ENCODE results near the gene GCNT1. TPM values are rescaled to one million over a fixed set of nuclear protein-coding genes. Genes with fewer than 3 reads are reported as not detected.

The GCNT1 gene
- total RNA-seq, 1 donor from 2014 or later = 33.7 TPM

- H3K4me3 Mint-ChIP-seq (ENCODE audit: unreplicated experiment) = no peak overlapping the region
- no peaks in the 10 kb centered on the region for H3K27me3 Mint-ChIP-seq (ENCODE audit: unreplicated experiment)
- H3K27ac Mint-ChIP-seq (ENCODE audit: unreplicated experiment) = no peak overlapping the region
- no peaks in the 10 kb centered on the region for H3K9me3 Mint-ChIP-seq (ENCODE audit: unreplicated experiment)
- H3K4me1 Mint-ChIP-seq (ENCODE audit: unreplicated experiment) = no peaks in the 10 kb centered on the region
- no peak for TF ChIP-seq CTCF (IDR thresholded peaks at IDR 0.05; ENCODE audit: unreplicated experiment)
- DNase-seq (ENCODE audit: low spot score) = no peak
- H3K36me3 Mint-ChIP-seq (ENCODE audit: low read depth, unreplicated experiment) = no peaks in the 10 kb centered on the region
Observed at GRCh38 chr9:76552751-76553455, 93.9 kb downstream of the GCNT1 start.

DNA sequence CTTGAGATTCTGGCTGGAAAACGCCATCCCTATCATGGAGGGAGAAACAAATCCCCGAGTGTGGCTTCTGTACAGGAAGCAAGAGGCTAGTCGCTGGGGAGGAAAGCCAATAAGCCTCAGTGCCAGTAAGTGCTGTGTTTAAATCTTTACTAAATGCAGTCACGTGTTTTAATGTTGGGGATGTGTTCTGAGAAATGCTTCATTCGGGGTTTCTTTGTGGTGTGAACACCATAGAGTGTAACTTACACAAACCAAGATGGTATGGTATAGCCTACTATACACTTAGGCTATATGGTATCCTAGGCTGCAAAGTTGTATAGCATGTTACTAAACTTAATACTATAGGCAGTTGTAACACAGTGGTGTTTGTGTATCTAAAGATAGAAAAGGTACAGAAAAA lies 94.7 kb downstream of the GCNT1 start:
- Mint-ChIP-seq H3K9me3 (ENCODE audit: unreplicated experiment) (no peaks in the 10 kb centered on the region), H3K4me1 (ENCODE audit: unreplicated experiment) (no peaks in the 10 kb centered on the region), H3K36me3 (ENCODE audit: low read depth, unreplicated experiment) (no peaks in the 10 kb centered on the region), H3K27ac (ENCODE audit: unreplicated experiment) (no peak overlapping the region), H3K4me3 (ENCODE audit: unreplicated experiment) (no peak overlapping the region), H3K27me3 (ENCODE audit: unreplicated experiment) (no peaks in the 10 kb centered on the region)
- DNase-seq (ENCODE audit: low spot score) = no peak
- TF ChIP-seq CTCF (IDR thresholded peaks at IDR 0.05; ENCODE audit: unreplicated experiment) = no peak

Other genes starting within 250 kb of the GCNT1 start
- gene RFK, start 64.8 kb upstream of the GCNT1 start, total RNA-seq (ENCODE audit: unreplicated experiment) = 10.1 TPM